Heart right ventricle (tissue), 16 donors: ENCODE results near the gene RAB11FIP3. TPM values are rescaled to one million over a fixed set of nuclear protein-coding genes. Genes with fewer than 3 reads are reported as not detected.

Experiments
- ATAC-seq, 8 donors: fragments of 200-7000 bp; cut with Tn5 transposase; one replicate each; pipeline ENCODE4 v1.9.1; 2020; ENCODE audit warnings: mild to moderate bottlenecking in 8 of 8, moderate library complexity in 8 of 8, moderate number of reproducible peaks in 1 of 8
- DNase-seq, 2 donors: peaks; one replicate each; pipeline ENCODE4 v3.0.0-alpha.2; 2020
- H3K27ac ChIP-seq, 10 donors: fragments of 200-600 bp; sonication (generic) in 2 of 10; one replicate each; pipeline versions ENCODE4 v1.5.0 to v1.8.0; 2020 to 2022; ENCODE audit warnings: mild to moderate bottlenecking in 3 of 10
- H3K27me3 ChIP-seq, 7 donors: fragments of 200-600 bp; one replicate each; pipeline ENCODE4 v1.8.0; 2021 to 2022; ENCODE audit warnings: mild to moderate bottlenecking in 2 of 7
- H3K36me3 ChIP-seq, 9 donors: fragments of 200-600 bp; sonication (generic) in 1 of 9; one replicate each; pipeline versions ENCODE4 v1.5.0 to v1.8.0; 2020 to 2022; ENCODE audit warnings: mild to moderate bottlenecking in 2 of 9
- H3K4me1 ChIP-seq, 9 donors: fragments of 200-600 bp; sonication (generic) in 1 of 9; one replicate each; pipeline versions ENCODE4 v1.5.0 to v1.8.0; 2020 to 2022; ENCODE audit warnings: mild to moderate bottlenecking in 4 of 9
- H3K4me3 ChIP-seq, 10 donors: fragments of 200-600 bp; sonication (generic) in 2 of 10; one replicate each; pipeline versions ENCODE4 v1.5.0 to v1.8.0; 2020 to 2022; ENCODE audit warnings: mild to moderate bottlenecking in 7 of 10, moderate library complexity in 2 of 10
- H3K9me3 ChIP-seq, 11 donors: fragments of 200-600 bp in 10 of 11; sonication (generic) in 2 of 11; one replicate each; pipeline versions ENCODE4 v1.5.0 to v1.8.0; 2013 to 2022; ENCODE audit warnings: mild to moderate bottlenecking in 2 of 11, control low read depth in 1 of 11, moderate library complexity in 1 of 11
- CTCF ChIP-seq, 9 donors: fragments of 200-600 bp; sonication (generic) in 2 of 9; IDR thresholded peaks; one replicate each; pipeline versions ENCODE4 v1.5.0 to v1.8.0; 2021 to 2022; ENCODE audit warnings: antibody characterized with exemption in 9 of 9, mild to moderate bottlenecking in 5 of 9, moderate library complexity in 1 of 9
- WGBS, 2 donors: extraction: QIAGEN DNeasy Blood & Tissue Kit; methylation state at CpG; one replicate each; pipeline ENCODE4 v1.1.7; 2013; ENCODE audit warnings: inconsistent platforms in 1 of 2; 5-methylcytosine and 5-hydroxymethylcytosine counted together
- intact Hi-C, 10 donors: fragments of 100-400 bp; cut with DNase I; formaldehyde crosslinking; loops; one replicate each; pipeline versions ENCODE4 v1.11.1 to v1.14.2; 2022
- polyA plus RNA-seq, 2 donors: library from polyadenylated mRNA; stranded (reverse); fragments of 200-250 nt; gene quantifications; one replicate each; pipeline ENCODE4 v1.2.3, GENCODE V29; 2013
- total RNA-seq, 10 donors: library from RNA; stranded (reverse); fragmentation: NEBNext Ultra II Directional in 3 of 10; extraction: Animal tissue kit (Norgen Biotek cat#: 25700) in 3 of 10; gene quantifications; one replicate each; pipeline versions ENCODE4 v1.2.1 to v1.2.4, GENCODE V29; 2021 to 2023
- donor health status: Arrhythmogenic right ventricular cardiomyopathy.
- donor health status: ischemic (EF 13 %, LVEDD 7.1; RV severe dilation, severe dysfunction).
- donor health status: healthy with polysubstance abuse.
- donor health status: DM: no; HTN: yes; CAD: no.
- donor health status: DM: no; HTN: no; CAD: no.
- donor health status: ischemic (EF 25% LVEDD 6.9; RV normal size, moderate dysfunction).
- donor health status: ischemic (EF 25% LVEDD 5.7; RV mildly dilated, moderate dysfunction).
- donor health status: healthy.
- donor health status: DM: yes; HTN: yes; CAD: no.
- donor health status: Ischemic cardiomyopathy.
- donor health status: ischemic (EF 35%, LVEDD 5.7; RV mildly dilated, moderate dysfunction).
- donor health status: nonischemic (EF 11% LVEDD 7.7; RV severe dilation, severe dysfunction).
- donor health status: DM: yes; HTN: yes; CAD: no.
- donor health status: PGD.
- donor health status: ischemic (EF 29% LVEDD 5.4; RV normal size, mild dysfunction).
- donor health status: nonischemic (EF 23%, LVEDD 6.1; RV moderate dilation, normal function).

RAB11FIP3 gene
- total and polyA plus RNA-seq, 12 donors: 16.6 to 40.3 (median 29.1) TPM

GRCh38 chr16:549544-550263 is 124.3 kb downstream of the RAB11FIP3 start:
- H3K4me1 ChIP-seq: no peaks in the 10 kb centered on the region
- no peak overlapping the region for H3K4me3 ChIP-seq
- intact Hi-C loops: no loop called here
- H3K27ac ChIP-seq: no peak overlapping the region
- ATAC-seq: no peak
- no peaks in the 10 kb centered on the region for H3K9me3 ChIP-seq
- H3K36me3 ChIP-seq: peaks cover 0 to 81% (median 12%) of the 10 kb centered on the region in 9 donors
- 95% methylated on average over 54 of the region's 54 CpGs for WGBS, 2 donors
- no peak for TF ChIP-seq CTCF (IDR thresholded peaks at IDR 0.05)
- no peaks in the 10 kb centered on the region for H3K27me3 ChIP-seq
- DNase-seq: no peak

GRCh38 chr16:551210-551609 is 125.8 kb downstream of the RAB11FIP3 start:
- Histone ChIP-seq H3K36me3 (peaks cover 0 to 72% (median 12%) of the 10 kb centered on the region in 9 donors), H3K4me3 (no peak overlapping the region), H3K9me3 (no peaks in the 10 kb centered on the region), H3K4me1 (no peaks in the 10 kb centered on the region), H3K27me3 (no peaks in the 10 kb centered on the region), H3K27ac (no peak overlapping the region)
- 98 to 99% methylated on average over 27 to 28 of the region's 28 CpGs for WGBS, 2 donors
- ATAC-seq: no peak
- no peak for DNase-seq
- TF ChIP-seq CTCF (IDR thresholded peaks at IDR 0.05): no peak
- intact Hi-C loops: no loop called here

GRCh38 chr16:552171-552570 is 126.7 kb downstream of the RAB11FIP3 start:
- DNase-seq (no peak), ATAC-seq (no peak)
- no peak for TF ChIP-seq CTCF (IDR thresholded peaks at IDR 0.05)
- Histone ChIP-seq H3K36me3 (peaks cover 0 to 62% (median 12%) of the 10 kb centered on the region in 9 donors), H3K9me3 (no peaks in the 10 kb centered on the region), H3K27ac (no peak overlapping the region), H3K27me3 (no peaks in the 10 kb centered on the region), H3K4me3 (no peak overlapping the region), H3K4me1 (no peaks in the 10 kb centered on the region)
- intact Hi-C loops: no loop called here
- WGBS, 2 donors: 97 to 98% methylated on average over 27 to 35 of the region's 35 CpGs

- Histone ChIP-seq H3K4me1 (peaks cover 0 to under 1% (median 0%) of the 10 kb centered on the region in 9 donors), H3K27ac (no peak overlapping the region), H3K9me3 (no peaks in the 10 kb centered on the region), H3K4me3 (no peak overlapping the region), H3K36me3 (peaks cover 0 to 46% (median 12%) of the 10 kb centered on the region in 9 donors), H3K27me3 (peaks cover 0 to 9% (median 6%) of the 10 kb centered on the region in 7 donors)
- intact Hi-C loops: no loop called here
- ATAC-seq (no peak), DNase-seq (no peak)
- no peak for TF ChIP-seq CTCF (IDR thresholded peaks at IDR 0.05)
- 94 to 95% methylated on average over 33 of the region's 33 CpGs for WGBS, 2 donors
Measured at GRCh38 chr16:553601-554296, 128.3 kb downstream of the RAB11FIP3 start.
